Parathyroid adenoma (tissue), 2 donors: ENCODE measurements around the gene EPAS1.

Experiments
- H2AFZ ChIP-seq: fragments of 300-600 bp; sonication (generic); one replicate; pipeline ENCODE4 v1.7.0; 2017; ENCODE audit warnings: antibody characterized with exemption, mild to moderate bottlenecking
- H3K27ac ChIP-seq: fragments of 300-600 bp; sonication (generic); one replicate; pipeline ENCODE4 v1.7.0; 2017
- H3K27me3 ChIP-seq: fragments of 300-600 bp; sonication (generic); one replicate; pipeline ENCODE4 v1.7.0; 2017; ENCODE audit warnings: low read length; ENCODE audit not compliant: control insufficient read depth, insufficient read depth
- H3K36me3 ChIP-seq: fragments of 300-600 bp; sonication (generic); one replicate; pipeline ENCODE4 v1.7.0; 2017; ENCODE audit warnings: low read length; ENCODE audit not compliant: control insufficient read depth, insufficient read depth
- H3K4me1 ChIP-seq: fragments of 300-600 bp; sonication (generic); one replicate; pipeline ENCODE4 v1.7.0; 2017; ENCODE audit warnings: control low read depth
- H3K4me2 ChIP-seq: fragments of 300-600 bp; sonication (generic); one replicate; pipeline ENCODE4 v1.7.0; 2017; ENCODE audit warnings: low read length
- H3K4me3 ChIP-seq: fragments of 300-600 bp; sonication (generic); one replicate; pipeline ENCODE4 v1.7.0; 2017; ENCODE audit warnings: low read depth, low read length
- H3K79me2 ChIP-seq: fragments of 300-600 bp; sonication (generic); one replicate; pipeline ENCODE4 v1.7.0; 2017; ENCODE audit warnings: control low read depth
- H3K9ac ChIP-seq: fragments of 300-600 bp; sonication (generic); one replicate; pipeline ENCODE4 v1.7.0; 2017; ENCODE audit warnings: mild to moderate bottlenecking
- H3K9me3 ChIP-seq: fragments of 300-600 bp; sonication (generic); one replicate; pipeline ENCODE4 v1.7.0; 2017; ENCODE audit warnings: low read length; ENCODE audit not compliant: control insufficient read depth
- CTCF ChIP-seq: fragments of 300-600 bp; sonication (generic); IDR thresholded peaks from one replicate; pipeline ENCODE4 v1.7.0; 2017; ENCODE audit warnings: antibody characterized with exemption, mild to moderate bottlenecking
- donor health status: primary hyperparathyroidism.

Gene EPAS1

GRCh38 chr2:46314065-46314835 is 17.0 kb downstream of the EPAS1 start:
- H3K4me2 ChIP-seq = peak overlapping the region; percentile 7
- peaks cover 7% of the 10 kb centered on the region for H3K79me2 ChIP-seq
- peak overlapping the region; percentile 85 for H3K27ac ChIP-seq
- no peak for TF ChIP-seq CTCF
- H3K9ac ChIP-seq = no peak overlapping the region
- no peak overlapping the region for H2AFZ ChIP-seq
- peaks cover 27% of the 10 kb centered on the region for H3K4me1 ChIP-seq
- H3K9me3 ChIP-seq = no peaks in the 10 kb centered on the region
- H3K27me3 ChIP-seq = no peaks in the 10 kb centered on the region
- H3K36me3 ChIP-seq = no peaks in the 10 kb centered on the region
- no peak overlapping the region for H3K4me3 ChIP-seq

- H3K9me3 ChIP-seq = no peaks in the 10 kb centered on the region
- TF ChIP-seq CTCF = no peak
- H3K79me2 ChIP-seq = peaks cover 7% of the 10 kb centered on the region
- H3K27ac ChIP-seq = peak overlapping the region; percentile 85
- H2AFZ ChIP-seq = peak overlapping the region; percentile 54
- H3K4me1 ChIP-seq = peaks cover 35% of the 10 kb centered on the region
- H3K4me2 ChIP-seq = peak overlapping the region; percentile 7
- no peak overlapping the region for H3K4me3 ChIP-seq
- H3K27me3 ChIP-seq = no peaks in the 10 kb centered on the region
- no peak overlapping the region for H3K9ac ChIP-seq
- H3K36me3 ChIP-seq = no peaks in the 10 kb centered on the region
These were observed 18.1 kb downstream of the EPAS1 start for GRCh38 chr2:46315103-46315890.

- H3K4me2 ChIP-seq = no peak overlapping the region
- H3K36me3 ChIP-seq = no peaks in the 10 kb centered on the region
- no peak for TF ChIP-seq CTCF
- H3K79me2 ChIP-seq = peaks cover 19% of the 10 kb centered on the region
- H3K4me1 ChIP-seq = peaks cover 39% of the 10 kb centered on the region
- peak overlapping the region; percentile 85 for H3K27ac ChIP-seq
- no peak overlapping the region for H2AFZ ChIP-seq
- no peak overlapping the region for H3K9ac ChIP-seq
- H3K9me3 ChIP-seq = no peaks in the 10 kb centered on the region
- H3K4me3 ChIP-seq = no peak overlapping the region
- H3K27me3 ChIP-seq = no peaks in the 10 kb centered on the region
These were observed 19.9 kb downstream of the EPAS1 start for GRCh38 chr2:46317094-46317486.

GRCh38 chr2:46318579-46319460 is 21.6 kb downstream of the EPAS1 start:
- H3K27ac ChIP-seq = no peak overlapping the region
- H3K79me2 ChIP-seq = peaks cover 36% of the 10 kb centered on the region
- H3K4me1 ChIP-seq = peaks cover 40% of the 10 kb centered on the region

More at GRCh38 chr2:46318579-46319460, 21.6 kb downstream of the EPAS1 start:
- Histone ChIP-seq H3K4me2 (no peak overlapping the region), H3K27me3 (no peaks in the 10 kb centered on the region), H2AFZ (no peak overlapping the region), H3K4me3 (no peak overlapping the region), H3K9me3 (no peaks in the 10 kb centered on the region), H3K36me3 (no peaks in the 10 kb centered on the region), H3K9ac (no peak overlapping the region)
- TF ChIP-seq CTCF = no peak
